ENCODE data around the gene AFF3.

DNA sequence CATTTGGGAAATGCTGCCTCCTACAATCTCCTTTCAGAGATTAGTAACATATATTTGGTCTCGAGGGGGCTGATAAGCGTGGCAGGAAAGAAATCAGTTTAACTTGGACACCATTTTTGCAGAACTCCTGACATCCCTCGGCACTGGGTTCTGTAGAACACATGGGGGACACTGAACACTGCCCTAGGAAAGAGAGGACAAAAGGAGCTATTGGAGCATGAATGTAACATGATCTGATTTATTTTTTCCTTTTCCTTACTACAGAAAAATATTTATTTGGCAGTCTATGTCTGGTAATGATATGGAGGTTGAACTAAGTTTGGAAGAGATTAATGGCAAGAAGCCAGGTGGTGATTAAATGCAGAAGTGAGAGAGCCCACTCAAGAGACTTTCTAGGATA lies 153.8 kb downstream of the AFF3 start:
- TF ChIP-seq CTCF (IDR thresholded peaks at IDR 0.05) (no peak), POLR2A (IDR thresholded peaks at IDR 0.05) (no peak)

Measured in uterus (tissue), 2 donors.